ENCODE results near the gene OR8A1.

OR8A1 gene

GRCh38 chr11:124569697-124570096 lies at the start of gene OR8A1:
Gene OR8A1, plus strand, starts transcription at chr11:124569997. Its CDS starts 123 bp downstream, at chr11:124570120.
- no peak within 1 kb of the TSS for H3K4me3 ChIP-seq (ENCODE audit: low read length)
- H2AFZ ChIP-seq (ENCODE audit: low read depth, low read length): no peak within 1 kb of the TSS
- H3K9me3 ChIP-seq (ENCODE audit: low read length): no peaks in the 10 kb centered on the region
- no peaks in the 10 kb centered on the region for H3K27me3 ChIP-seq (ENCODE audit: insufficient read depth, low read length)
- no peaks in the 10 kb centered on the region for H3K4me1 ChIP-seq (ENCODE audit: insufficient read depth, low read length)
- H3K36me3 ChIP-seq (ENCODE audit: insufficient read depth, low read length): no peaks in the 10 kb centered on the region

- Histone ChIP-seq H3K4me3 (ENCODE audit: low read length) (no peak overlapping the region), H3K4me1 (ENCODE audit: insufficient read depth, low read length) (no peaks in the 10 kb centered on the region), H3K9me3 (ENCODE audit: low read length) (no peaks in the 10 kb centered on the region), H3K36me3 (ENCODE audit: insufficient read depth, low read length) (no peaks in the 10 kb centered on the region), H2AFZ (ENCODE audit: low read depth, low read length) (no peak overlapping the region), H3K27me3 (ENCODE audit: insufficient read depth, low read length) (peaks cover 3% of the 10 kb centered on the region)
These were observed 49.3 kb upstream of the OR8A1 start for GRCh38 chr11:124520550-124520854.

GRCh38 chr11:124533626-124534025 lies 36.2 kb upstream of the OR8A1 start:
- no peak overlapping the region for H3K4me3 ChIP-seq (ENCODE audit: low read length)
- no peaks in the 10 kb centered on the region for H3K36me3 ChIP-seq (ENCODE audit: insufficient read depth, low read length)
- no peaks in the 10 kb centered on the region for H3K9me3 ChIP-seq (ENCODE audit: low read length)
- no peaks in the 10 kb centered on the region for H3K4me1 ChIP-seq (ENCODE audit: insufficient read depth, low read length)
- no peak overlapping the region for H2AFZ ChIP-seq (ENCODE audit: low read depth, low read length)
- no peaks in the 10 kb centered on the region for H3K27me3 ChIP-seq (ENCODE audit: insufficient read depth, low read length)

GRCh38 chr11:124534051-124534450 lies 35.7 kb upstream of the OR8A1 start:
- Histone ChIP-seq H2AFZ (ENCODE audit: low read depth, low read length) (no peak overlapping the region), H3K4me3 (ENCODE audit: low read length) (no peak overlapping the region), H3K36me3 (ENCODE audit: insufficient read depth, low read length) (no peaks in the 10 kb centered on the region), H3K4me1 (ENCODE audit: insufficient read depth, low read length) (no peaks in the 10 kb centered on the region), H3K27me3 (ENCODE audit: insufficient read depth, low read length) (no peaks in the 10 kb centered on the region), H3K9me3 (ENCODE audit: low read length) (no peaks in the 10 kb centered on the region)

- Histone ChIP-seq H3K27me3 (ENCODE audit: insufficient read depth, low read length) (no peaks in the 10 kb centered on the region), H3K4me3 (ENCODE audit: low read length) (no peak overlapping the region), H3K9me3 (ENCODE audit: low read length) (no peaks in the 10 kb centered on the region), H3K4me1 (ENCODE audit: insufficient read depth, low read length) (no peaks in the 10 kb centered on the region), H2AFZ (ENCODE audit: low read depth, low read length) (no peak overlapping the region), H3K36me3 (ENCODE audit: insufficient read depth, low read length) (no peaks in the 10 kb centered on the region)
These were observed 34.1 kb upstream of the OR8A1 start for GRCh38 chr11:124535552-124536232.

GRCh38 chr11:124536520-124536919 lies 33.3 kb upstream of the OR8A1 start:
- H3K36me3 ChIP-seq (ENCODE audit: insufficient read depth, low read length): no peaks in the 10 kb centered on the region
- no peaks in the 10 kb centered on the region for H3K9me3 ChIP-seq (ENCODE audit: low read length)
- no peak overlapping the region for H3K4me3 ChIP-seq (ENCODE audit: low read length)
- no peaks in the 10 kb centered on the region for H3K4me1 ChIP-seq (ENCODE audit: insufficient read depth, low read length)
- no peaks in the 10 kb centered on the region for H3K27me3 ChIP-seq (ENCODE audit: insufficient read depth, low read length)
- H2AFZ ChIP-seq (ENCODE audit: low read depth, low read length): no peak overlapping the region

- H3K36me3 ChIP-seq (ENCODE audit: insufficient read depth, low read length): no peaks in the 10 kb centered on the region
- no peak overlapping the region for H2AFZ ChIP-seq (ENCODE audit: low read depth, low read length)
- H3K4me3 ChIP-seq (ENCODE audit: low read length): no peak overlapping the region
- H3K9me3 ChIP-seq (ENCODE audit: low read length): no peaks in the 10 kb centered on the region
- H3K27me3 ChIP-seq (ENCODE audit: insufficient read depth, low read length): no peaks in the 10 kb centered on the region
- H3K4me1 ChIP-seq (ENCODE audit: insufficient read depth, low read length): peaks cover 4% of the 10 kb centered on the region
These were observed 31.8 kb upstream of the OR8A1 start for GRCh38 chr11:124538019-124538418.

- H2AFZ ChIP-seq (ENCODE audit: low read depth, low read length): no peak overlapping the region
- H3K36me3 ChIP-seq (ENCODE audit: insufficient read depth, low read length): no peaks in the 10 kb centered on the region
- H3K4me3 ChIP-seq (ENCODE audit: low read length): no peak overlapping the region
- no peaks in the 10 kb centered on the region for H3K9me3 ChIP-seq (ENCODE audit: low read length)
- peaks cover 6% of the 10 kb centered on the region for H3K4me1 ChIP-seq (ENCODE audit: insufficient read depth, low read length)
- H3K27me3 ChIP-seq (ENCODE audit: insufficient read depth, low read length): peaks cover 3% of the 10 kb centered on the region
These were observed 28.6 kb upstream of the OR8A1 start for GRCh38 chr11:124541204-124541603.

GRCh38 chr11:124543145-124543544 lies 26.7 kb upstream of the OR8A1 start:
- Histone ChIP-seq H2AFZ (ENCODE audit: low read depth, low read length) (no peak overlapping the region), H3K4me1 (ENCODE audit: insufficient read depth, low read length) (peaks cover 6% of the 10 kb centered on the region), H3K36me3 (ENCODE audit: insufficient read depth, low read length) (no peaks in the 10 kb centered on the region), H3K27me3 (ENCODE audit: insufficient read depth, low read length) (peaks cover 3% of the 10 kb centered on the region), H3K4me3 (ENCODE audit: low read length) (no peak overlapping the region), H3K9me3 (ENCODE audit: low read length) (no peaks in the 10 kb centered on the region)

GRCh38 chr11:124543554-124543953 lies 26.2 kb upstream of the OR8A1 start, which contains the start of gene OR8B12:
Gene OR8B12, minus strand, starts transcription at chr11:124543654. Its CDS starts 0 bp downstream, at chr11:124543654.
- H3K27me3 ChIP-seq (ENCODE audit: insufficient read depth, low read length): peaks cover 3% of the 10 kb centered on the region
- H2AFZ ChIP-seq (ENCODE audit: low read depth, low read length): no peak within 1 kb of the TSS
- H3K4me3 ChIP-seq (ENCODE audit: low read length): no peak within 1 kb of the TSS
- peaks cover 6% of the 10 kb centered on the region for H3K4me1 ChIP-seq (ENCODE audit: insufficient read depth, low read length)
- no peaks in the 10 kb centered on the region for H3K36me3 ChIP-seq (ENCODE audit: insufficient read depth, low read length)
- no peaks in the 10 kb centered on the region for H3K9me3 ChIP-seq (ENCODE audit: low read length)

GRCh38 chr11:124551189-124551588 lies 18.6 kb upstream of the OR8A1 start:
- H3K36me3 ChIP-seq (ENCODE audit: insufficient read depth, low read length): no peaks in the 10 kb centered on the region
- no peaks in the 10 kb centered on the region for H3K9me3 ChIP-seq (ENCODE audit: low read length)
- H3K4me1 ChIP-seq (ENCODE audit: insufficient read depth, low read length): no peaks in the 10 kb centered on the region
- H3K4me3 ChIP-seq (ENCODE audit: low read length): no peak overlapping the region
- H3K27me3 ChIP-seq (ENCODE audit: insufficient read depth, low read length): no peaks in the 10 kb centered on the region
- no peak overlapping the region for H2AFZ ChIP-seq (ENCODE audit: low read depth, low read length)

GRCh38 chr11:124551987-124552386 lies 17.8 kb upstream of the OR8A1 start:
- Histone ChIP-seq H3K4me1 (ENCODE audit: insufficient read depth, low read length) (no peaks in the 10 kb centered on the region), H3K27me3 (ENCODE audit: insufficient read depth, low read length) (no peaks in the 10 kb centered on the region), H3K9me3 (ENCODE audit: low read length) (no peaks in the 10 kb centered on the region), H2AFZ (ENCODE audit: low read depth, low read length) (no peak overlapping the region), H3K4me3 (ENCODE audit: low read length) (no peak overlapping the region), H3K36me3 (ENCODE audit: insufficient read depth, low read length) (no peaks in the 10 kb centered on the region)

- no peaks in the 10 kb centered on the region for H3K4me1 ChIP-seq (ENCODE audit: insufficient read depth, low read length)
- no peaks in the 10 kb centered on the region for H3K36me3 ChIP-seq (ENCODE audit: insufficient read depth, low read length)
- no peak overlapping the region for H2AFZ ChIP-seq (ENCODE audit: low read depth, low read length)
- H3K4me3 ChIP-seq (ENCODE audit: low read length): no peak overlapping the region
- H3K9me3 ChIP-seq (ENCODE audit: low read length): no peaks in the 10 kb centered on the region
- H3K27me3 ChIP-seq (ENCODE audit: insufficient read depth, low read length): no peaks in the 10 kb centered on the region
These were observed 13.0 kb upstream of the OR8A1 start for GRCh38 chr11:124556828-124557227.

- no peak overlapping the region for H2AFZ ChIP-seq (ENCODE audit: low read depth, low read length)
- H3K36me3 ChIP-seq (ENCODE audit: insufficient read depth, low read length): no peaks in the 10 kb centered on the region
- no peaks in the 10 kb centered on the region for H3K4me1 ChIP-seq (ENCODE audit: insufficient read depth, low read length)
- H3K27me3 ChIP-seq (ENCODE audit: insufficient read depth, low read length): no peaks in the 10 kb centered on the region
- H3K9me3 ChIP-seq (ENCODE audit: low read length): no peaks in the 10 kb centered on the region
- H3K4me3 ChIP-seq (ENCODE audit: low read length): no peak overlapping the region
These were observed 363 bp downstream of the OR8A1 start for GRCh38 chr11:124570160-124570559.
